Measurements from ENCODE around the gene PLK3.

DNA sequence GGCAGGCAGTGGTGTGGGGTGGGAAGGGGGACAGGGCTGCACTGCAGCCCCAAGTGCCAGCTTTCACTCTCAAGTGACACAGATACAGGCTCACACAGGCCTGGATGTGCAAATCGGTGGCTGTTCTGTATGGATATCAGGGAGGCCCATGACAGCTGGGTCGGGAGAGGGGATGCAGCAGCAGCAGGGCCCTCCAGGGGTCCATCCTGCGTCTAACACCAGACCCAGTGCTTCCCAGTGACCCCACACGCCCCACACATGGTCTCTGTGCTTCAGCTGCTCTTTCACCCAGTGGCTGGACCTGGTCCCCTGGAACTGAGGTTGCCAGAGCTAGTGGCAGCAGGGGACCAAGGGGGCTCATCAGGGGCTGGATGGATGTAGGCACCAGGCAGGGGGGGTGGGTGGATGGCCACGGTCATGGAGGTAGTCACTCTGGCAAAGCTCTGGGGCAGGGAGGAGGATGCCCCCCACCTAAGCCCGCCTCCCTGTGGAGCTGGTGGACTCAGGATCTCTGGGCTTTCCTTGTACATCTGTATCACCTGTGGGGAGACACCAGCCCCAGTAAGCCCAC, 22.0 kb downstream of the PLK3 start:
- TF ChIP-seq, protein P1, sequence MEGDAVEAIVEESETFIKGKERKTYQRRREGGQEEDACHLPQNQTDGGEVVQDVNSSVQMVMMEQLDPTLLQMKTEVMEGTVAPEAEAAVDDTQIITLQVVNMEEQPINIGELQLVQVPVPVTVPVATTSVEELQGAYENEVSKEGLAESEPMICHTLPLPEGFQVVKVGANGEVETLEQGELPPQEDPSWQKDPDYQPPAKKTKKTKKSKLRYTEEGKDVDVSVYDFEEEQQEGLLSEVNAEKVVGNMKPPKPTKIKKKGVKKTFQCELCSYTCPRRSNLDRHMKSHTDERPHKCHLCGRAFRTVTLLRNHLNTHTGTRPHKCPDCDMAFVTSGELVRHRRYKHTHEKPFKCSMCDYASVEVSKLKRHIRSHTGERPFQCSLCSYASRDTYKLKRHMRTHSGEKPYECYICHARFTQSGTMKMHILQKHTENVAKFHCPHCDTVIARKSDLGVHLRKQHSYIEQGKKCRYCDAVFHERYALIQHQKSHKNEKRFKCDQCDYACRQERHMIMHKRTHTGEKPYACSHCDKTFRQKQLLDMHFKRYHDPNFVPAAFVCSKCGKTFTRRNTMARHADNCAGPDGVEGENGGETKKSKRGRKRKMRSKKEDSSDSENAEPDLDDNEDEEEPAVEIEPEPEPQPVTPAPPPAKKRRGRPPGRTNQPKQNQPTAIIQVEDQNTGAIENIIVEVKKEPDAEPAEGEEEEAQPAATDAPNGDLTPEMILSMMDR (IDR thresholded peaks at IDR 0.05): no peak
- no peak for TF ChIP-seq POLR2A (IDR thresholded peaks at IDR 0.05)
- TF ChIP-seq EP300 (IDR thresholded peaks at IDR 0.05): no peak
